ENCODE measurements around the gene MUS81.

The MUS81 gene

GRCh38 chr11:65858681-65859087, 1.5 kb upstream of the MUS81 start:
- DNase-seq (ENCODE audit: extremely low read depth, insufficient read length) = no peak
- no peaks in the 10 kb centered on the region for H3K27me3 ChIP-seq (replicated peaks; ENCODE audit: control insufficient read depth, insufficient read depth, low read length)
- TF ChIP-seq CTCF (IDR thresholded peaks at IDR 0.05; ENCODE audit: insufficient read depth, low read length, poor library complexity, severe bottlenecking) = no peak
- H3K36me3 ChIP-seq (ENCODE audit: control insufficient read depth, insufficient read depth, low read length) = peaks cover 34% of the 10 kb centered on the region
- peak overlapping the region; percentile 64 for H3K4me3 ChIP-seq (replicated peaks; ENCODE audit: low read depth, low read length)

GRCh38 chr11:65859095-65859811, 980 bp upstream of the MUS81 start:
- Histone ChIP-seq H3K4me3 (replicated peaks; ENCODE audit: low read depth, low read length) (peak overlapping the region; percentile 97), H3K36me3 (ENCODE audit: control insufficient read depth, insufficient read depth, low read length) (peaks cover 38% of the 10 kb centered on the region), H3K27me3 (replicated peaks; ENCODE audit: control insufficient read depth, insufficient read depth, low read length) (no peaks in the 10 kb centered on the region)
- TF ChIP-seq CTCF (IDR thresholded peaks at IDR 0.05; ENCODE audit: insufficient read depth, low read length, poor library complexity, severe bottlenecking) = no peak
- DNase-seq (ENCODE audit: extremely low read depth, insufficient read length) = peak; percentile 100

- peaks cover 38% of the 10 kb centered on the region for H3K36me3 ChIP-seq (ENCODE audit: control insufficient read depth, insufficient read depth, low read length)
- no peak for TF ChIP-seq CTCF (IDR thresholded peaks at IDR 0.05; ENCODE audit: insufficient read depth, low read length, poor library complexity, severe bottlenecking)
- H3K27me3 ChIP-seq (replicated peaks; ENCODE audit: control insufficient read depth, insufficient read depth, low read length) = no peaks in the 10 kb centered on the region
- no peak for DNase-seq (ENCODE audit: extremely low read depth, insufficient read length)
- peak overlapping the region; percentile 97 for H3K4me3 ChIP-seq (replicated peaks; ENCODE audit: low read depth, low read length)
These were observed 388 bp upstream of the MUS81 start for GRCh38 chr11:65859812-65860277.

GRCh38 chr11:65861165-65861505, 902 bp downstream of the MUS81 start:
- TF ChIP-seq CTCF (IDR thresholded peaks at IDR 0.05; ENCODE audit: insufficient read depth, low read length, poor library complexity, severe bottlenecking) = no peak
- H3K36me3 ChIP-seq (ENCODE audit: control insufficient read depth, insufficient read depth, low read length) = peaks cover 36% of the 10 kb centered on the region
- peak overlapping the region; percentile 97 for H3K4me3 ChIP-seq (replicated peaks; ENCODE audit: low read depth, low read length)
- no peak for DNase-seq (ENCODE audit: extremely low read depth, insufficient read length)
- H3K27me3 ChIP-seq (replicated peaks; ENCODE audit: control insufficient read depth, insufficient read depth, low read length) = no peaks in the 10 kb centered on the region

GRCh38 chr11:65861533-65862183, 1.4 kb downstream of the MUS81 start:
- H3K4me3 ChIP-seq (replicated peaks; ENCODE audit: low read depth, low read length) = peak overlapping the region; percentile 97
- no peak for TF ChIP-seq CTCF (IDR thresholded peaks at IDR 0.05; ENCODE audit: insufficient read depth, low read length, poor library complexity, severe bottlenecking)
- no peaks in the 10 kb centered on the region for H3K27me3 ChIP-seq (replicated peaks; ENCODE audit: control insufficient read depth, insufficient read depth, low read length)
- DNase-seq (ENCODE audit: extremely low read depth, insufficient read length) = no peak
- H3K36me3 ChIP-seq (ENCODE audit: control insufficient read depth, insufficient read depth, low read length) = peaks cover 39% of the 10 kb centered on the region

Measured in GM06990 (cell line).